Stomach (tissue), 4 donors: ENCODE results near the gene MCRIP1.

Experiments used
- CTCF ChIP-seq, 7 experiments: fragments of 450-650 bp in 4 of 7; fragments of 200-600 bp in 3 of 7; sonication (generic) in 3 of 7; IDR thresholded peaks; one replicate each; pipeline ENCODE4 v1.5.1; 2016 to 2019; ENCODE audit warnings: antibody characterized with exemption in 7 of 7, control low read depth in 2 of 7, mild to moderate bottlenecking in 1 of 7
- EP300 ChIP-seq: sonication (generic); formaldehyde crosslinking; IDR thresholded peaks from one replicate; pipeline ENCODE4 v1.6.1; 2017; ENCODE audit warnings: antibody characterized with exemption
- POLR2A ChIP-seq, 4 donors: fragments of 450-650 bp; IDR thresholded peaks; one replicate each; pipeline ENCODE4 v1.6.1; 2016; ENCODE audit warnings: antibody characterized with exemption in 4 of 4, control low read depth in 2 of 4, mild to moderate bottlenecking in 1 of 4, moderate library complexity in 1 of 4

- TF ChIP-seq CTCF (IDR thresholded peaks at IDR 0.05), result no peak
- TF ChIP-seq EP300, result no peak
- no peak for TF ChIP-seq POLR2A (IDR thresholded peaks at IDR 0.05)
Observed at GRCh38 chr17:81846743-81847689, 13.9 kb upstream of the MCRIP1 start.
